GM23338 (cell line): ENCODE data around the gene SSB. TPM values are rescaled to one million over a fixed set of nuclear protein-coding genes. Genes with fewer than 3 reads are reported as not detected.

Experiments
- ATAC-seq: fragments of 200-7000 bp; cut with Tn5 transposase; 3 replicates; pipeline ENCODE4 v1.9.1; 2020
- DNase-seq: peaks from one replicate; pipeline ENCODE4 v3.0.0-alpha.2; 2015; ENCODE audit warnings: low spot score
- H2AFZ ChIP-seq: fragments of 200-600 bp; sonication (generic); 2 replicates; pipeline ENCODE4 v1.8.0; 2016; ENCODE audit warnings: antibody characterized with exemption, mild to moderate bottlenecking, moderate library complexity
- H3F3A ChIP-seq: fragments of 200-600 bp; sonication (generic); replicated peaks from 2 replicates; pipeline ENCODE4 v1.8.0; 2017; ENCODE audit warnings: antibody characterized with exemption, mixed run types, low read depth
- H3K27ac ChIP-seq: fragments of 200-600 bp; sonication (generic); 2 replicates; pipeline ENCODE4 v1.6.1; 2016; ENCODE audit warnings: low read depth
- H3K27me3 ChIP-seq: fragments of 200-600 bp; sonication (generic); 2 replicates; pipeline ENCODE4 v1.8.0; 2016; ENCODE audit warnings: mild to moderate bottlenecking, mixed run types, moderate library complexity; ENCODE audit not compliant: insufficient read depth
- H3K36me3 ChIP-seq: fragments of 200-600 bp; sonication (generic); 2 replicates; pipeline ENCODE4 v1.8.0; 2016; ENCODE audit warnings: mild to moderate bottlenecking; ENCODE audit not compliant: insufficient read depth
- H3K4me1 ChIP-seq: fragments of 200-600 bp; sonication (generic); 2 replicates; pipeline ENCODE4 v1.8.0; 2016; ENCODE audit warnings: mild to moderate bottlenecking, moderate library complexity; ENCODE audit not compliant: insufficient read depth
- H3K4me2 ChIP-seq: fragments of 200-600 bp; sonication (generic); 2 replicates; pipeline ENCODE4 v1.7.1; 2017; ENCODE audit warnings: mixed run types
- H3K4me3 ChIP-seq: fragments of 200-600 bp; sonication (generic); 2 replicates; pipeline ENCODE4 v1.6.1; 2016; ENCODE audit warnings: mixed run types
- H3K79me2 ChIP-seq: fragments of 200-600 bp; sonication (generic); replicated peaks from 2 replicates; pipeline ENCODE4 v1.8.0; 2017; ENCODE audit warnings: mild to moderate bottlenecking; ENCODE audit not compliant: insufficient read depth
- H3K9me2 ChIP-seq: fragments of 200-600 bp; sonication (generic); 2 replicates; pipeline ENCODE4 v1.8.0; 2017; ENCODE audit not compliant: insufficient read depth
- H4K20me1 ChIP-seq: fragments of 200-600 bp; sonication (generic); replicated peaks from 2 replicates; pipeline ENCODE4 v1.8.0; 2017; ENCODE audit warnings: mild to moderate bottlenecking; ENCODE audit not compliant: insufficient read depth
- H3K27ac Mint-ChIP-seq: 2 replicates; pipeline ENCODE4 v1.8.0; 2020; ENCODE audit warnings: inconsistent platforms, mild to moderate bottlenecking, moderate library complexity, mixed read lengths
- H3K27me3 Mint-ChIP-seq: 3 replicates; pipeline ENCODE4 v1.8.0; 2022; ENCODE audit warnings: low read depth, mild to moderate bottlenecking, moderate library complexity, mixed read lengths, inconsistent platforms; ENCODE audit not compliant: insufficient read depth, poor library complexity
- H3K36me3 Mint-ChIP-seq: 3 replicates; pipeline ENCODE4 v1.8.0; 2021; ENCODE audit warnings: low read depth, mild to moderate bottlenecking, inconsistent platforms, moderate library complexity, mixed read lengths
- H3K4me1 Mint-ChIP-seq: 3 replicates; pipeline ENCODE4 v1.8.0; 2020; ENCODE audit warnings: mild to moderate bottlenecking, inconsistent platforms, mixed read lengths
- H3K4me3 Mint-ChIP-seq: 3 replicates; pipeline ENCODE4 v1.8.0; 2021; ENCODE audit warnings: moderate library complexity, mild to moderate bottlenecking, inconsistent platforms, mixed read lengths
- H3K9me3 Mint-ChIP-seq: 3 replicates; pipeline ENCODE4 v1.8.0; 2020; ENCODE audit warnings: moderate library complexity, mild to moderate bottlenecking, inconsistent platforms, mixed read lengths
- EZH2 ChIP-seq: fragments of 200-600 bp; sonication (generic); IDR thresholded peaks from one replicate; pipeline ENCODE4 v1.8.0; 2017; ENCODE audit warnings: antibody characterized with exemption, mild to moderate bottlenecking, low read depth; ENCODE audit not compliant: unreplicated experiment
- POLR2AphosphoS5 ChIP-seq: IDR thresholded peaks from 2 replicates; pipeline ENCODE4 v1.6.1; 2016; ENCODE audit warnings: antibody characterized with exemption, low read depth
- STAT1 ChIP-seq: IDR thresholded peaks from one replicate; pipeline ENCODE4 v1.6.1; 2016; ENCODE audit warnings: antibody characterized with exemption; ENCODE audit not compliant: unreplicated experiment
- ZNF331 ChIP-seq: fragments of 250-450 bp; sonication (Bioruptor Pico); IDR thresholded peaks from 2 replicates; pipeline ENCODE4 v1.5.0; 2020; ENCODE audit warnings: low read depth, mild to moderate bottlenecking, moderate library complexity
- long read RNA-seq: library from polyadenylated mRNA; unstranded; transcript quantifications from one replicate; pipeline ENCODE4 v2.0.0, GENCODE V29; 2020; ENCODE audit not compliant: unreplicated experiment
- polyA plus RNA-seq: library from polyadenylated mRNA; unstranded; fragments of >200 nt; fragmentation: Nextera tagmentation; extraction: Ambion mirVana; gene quantifications from 2 replicates; pipeline ENCODE4 v1.2.1, GENCODE V29; 2016
- total RNA-seq: library from RNA; depleted of rRNA; stranded (reverse); fragments of >200 nt; shearing (Covaris generic); gene quantifications from 2 replicates; pipeline ENCODE4 v1.2.3, GENCODE V29; 2014; rRNA removed
- TF ChIP-seq, protein P1 (sequence below): IDR thresholded peaks from one replicate; pipeline ENCODE4 v1.6.1; 2018; ENCODE audit warnings: antibody characterized with exemption; ENCODE audit not compliant: unreplicated experiment
- TF ChIP-seq, protein P2 (sequence below): IDR thresholded peaks from 2 replicates; pipeline ENCODE4 v1.6.1; 2016; ENCODE audit warnings: antibody characterized with exemption
- TF ChIP-seq, protein P3 (sequence below): fragments of 250-450 bp; sonication (Bioruptor Pico); IDR thresholded peaks from 2 replicates; pipeline ENCODE4 v1.5.0; 2020; ENCODE audit warnings: mild to moderate bottlenecking, moderate library complexity

The SSB gene
- 180 and 246 TPM in 2 replicates for total RNA-seq
- polyA plus RNA-seq, result 862 and 1,104 TPM in 2 replicates
- long read RNA-seq, transcript SSB-206 (4 exons, 619 nt), result minor isoform, 8 of 224 reads
- long read RNA-seq, transcript SSB-201 (12 exons, 1,709 nt), result major isoform, 20 of 224 reads
- long read RNA-seq, partial matches to known transcripts, result 188 of 224 reads
- long read RNA-seq, other reads (novel, unspliced or antisense), result 4 of 224 reads

DNA sequence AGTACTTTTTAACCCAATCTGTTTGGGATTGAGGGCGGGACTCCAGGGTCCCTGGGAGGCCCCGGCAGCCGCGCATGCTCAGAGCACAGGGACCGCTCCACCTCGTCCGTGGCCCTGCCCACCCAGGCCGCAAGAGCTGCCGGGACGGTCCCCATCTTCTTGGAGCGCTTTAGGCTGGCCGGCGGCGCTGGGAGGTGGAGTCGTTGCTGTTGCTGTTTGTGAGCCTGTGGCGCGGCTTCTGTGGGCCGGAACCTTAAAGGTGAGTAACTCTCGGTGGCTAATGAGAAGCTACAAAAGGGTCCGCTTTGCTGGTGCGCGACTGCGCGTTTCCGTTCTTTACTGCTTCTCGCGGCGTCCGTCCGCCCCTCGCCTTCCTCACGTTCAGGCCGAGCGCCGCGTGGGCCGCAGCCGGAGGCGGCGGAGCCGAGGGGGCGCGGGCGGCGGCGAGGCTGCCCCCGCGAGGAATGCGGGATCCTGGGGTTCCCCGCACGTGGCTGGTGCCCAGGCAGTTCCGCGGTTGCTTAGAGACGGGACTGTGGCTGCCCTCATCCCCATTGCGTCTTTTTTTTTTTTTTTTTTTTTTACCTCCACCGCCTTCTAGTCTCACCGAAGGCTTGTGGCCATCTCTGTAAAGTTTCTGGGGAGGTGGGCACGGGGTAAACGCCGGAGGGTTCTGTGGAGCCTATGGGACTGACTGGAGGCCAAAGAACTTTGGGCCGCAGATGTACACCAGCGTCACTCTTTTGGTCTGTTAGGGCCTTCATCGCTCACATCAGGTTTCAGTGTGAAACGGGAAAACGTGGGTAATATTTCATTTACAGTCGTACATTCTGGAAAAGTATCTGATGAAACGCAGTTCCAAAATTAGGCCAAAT is at the start of gene SSB:
Gene SSB (plus strand): TSS at position 154 of the 875 bp plus-strand sequence. CDS start 2,090 bp downstream, outside the sequence.
- Histone ChIP-seq H3F3A (0 out of 2 replicates have a peak, but pooled peaks cover 3% of the 10 kb centered on the region), H3K9me2 (no peaks in the 10 kb centered on the region), H4K20me1 (peaks cover 19% of the 10 kb centered on the region), H3K4me2 (peak within 1 kb of the TSS; percentile 94), H2AFZ (peak within 1 kb of the TSS; percentile 97), H3K4me1 (peaks cover 14% of the 10 kb centered on the region), H3K27ac (peak within 1 kb of the TSS; percentile 97), H3K4me3 (peak within 1 kb of the TSS; percentile 97), H3K36me3 (peaks cover 28% of the 10 kb centered on the region; the same call in 1 of the 2 replicates), H3K79me2 (peaks cover 52% of the 10 kb centered on the region), H3K27me3 (no peaks in the 10 kb centered on the region)
- TF ChIP-seq, protein P1, sequence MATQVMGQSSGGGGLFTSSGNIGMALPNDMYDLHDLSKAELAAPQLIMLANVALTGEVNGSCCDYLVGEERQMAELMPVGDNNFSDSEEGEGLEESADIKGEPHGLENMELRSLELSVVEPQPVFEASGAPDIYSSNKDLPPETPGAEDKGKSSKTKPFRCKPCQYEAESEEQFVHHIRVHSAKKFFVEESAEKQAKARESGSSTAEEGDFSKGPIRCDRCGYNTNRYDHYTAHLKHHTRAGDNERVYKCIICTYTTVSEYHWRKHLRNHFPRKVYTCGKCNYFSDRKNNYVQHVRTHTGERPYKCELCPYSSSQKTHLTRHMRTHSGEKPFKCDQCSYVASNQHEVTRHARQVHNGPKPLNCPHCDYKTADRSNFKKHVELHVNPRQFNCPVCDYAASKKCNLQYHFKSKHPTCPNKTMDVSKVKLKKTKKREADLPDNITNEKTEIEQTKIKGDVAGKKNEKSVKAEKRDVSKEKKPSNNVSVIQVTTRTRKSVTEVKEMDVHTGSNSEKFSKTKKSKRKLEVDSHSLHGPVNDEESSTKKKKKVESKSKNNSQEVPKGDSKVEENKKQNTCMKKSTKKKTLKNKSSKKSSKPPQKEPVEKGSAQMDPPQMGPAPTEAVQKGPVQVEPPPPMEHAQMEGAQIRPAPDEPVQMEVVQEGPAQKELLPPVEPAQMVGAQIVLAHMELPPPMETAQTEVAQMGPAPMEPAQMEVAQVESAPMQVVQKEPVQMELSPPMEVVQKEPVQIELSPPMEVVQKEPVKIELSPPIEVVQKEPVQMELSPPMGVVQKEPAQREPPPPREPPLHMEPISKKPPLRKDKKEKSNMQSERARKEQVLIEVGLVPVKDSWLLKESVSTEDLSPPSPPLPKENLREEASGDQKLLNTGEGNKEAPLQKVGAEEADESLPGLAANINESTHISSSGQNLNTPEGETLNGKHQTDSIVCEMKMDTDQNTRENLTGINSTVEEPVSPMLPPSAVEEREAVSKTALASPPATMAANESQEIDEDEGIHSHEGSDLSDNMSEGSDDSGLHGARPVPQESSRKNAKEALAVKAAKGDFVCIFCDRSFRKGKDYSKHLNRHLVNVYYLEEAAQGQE, result no peak
- TF ChIP-seq, protein P2, sequence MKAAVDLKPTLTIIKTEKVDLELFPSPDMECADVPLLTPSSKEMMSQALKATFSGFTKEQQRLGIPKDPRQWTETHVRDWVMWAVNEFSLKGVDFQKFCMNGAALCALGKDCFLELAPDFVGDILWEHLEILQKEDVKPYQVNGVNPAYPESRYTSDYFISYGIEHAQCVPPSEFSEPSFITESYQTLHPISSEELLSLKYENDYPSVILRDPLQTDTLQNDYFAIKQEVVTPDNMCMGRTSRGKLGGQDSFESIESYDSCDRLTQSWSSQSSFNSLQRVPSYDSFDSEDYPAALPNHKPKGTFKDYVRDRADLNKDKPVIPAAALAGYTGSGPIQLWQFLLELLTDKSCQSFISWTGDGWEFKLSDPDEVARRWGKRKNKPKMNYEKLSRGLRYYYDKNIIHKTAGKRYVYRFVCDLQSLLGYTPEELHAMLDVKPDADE, result 0 out of 2 replicates have a peak, but pooled peaks have one; percentile 40
- TF ChIP-seq POLR2AphosphoS5 (peak; percentile 99), STAT1 (no peak)
- Mint-ChIP-seq H3K27ac (peak within 1 kb of the TSS; percentile 84), H3K27me3 (no peaks in the 10 kb centered on the region), H3K4me3 (peak within 1 kb of the TSS; percentile 92), H3K4me1 (peaks cover 24% of the 10 kb centered on the region), H3K9me3 (peaks cover 3% of the 10 kb centered on the region; the same call in 1 of the 3 replicates), H3K36me3 (peaks cover 33% of the 10 kb centered on the region; the same call in 2 of the 3 replicates)
- DNase-seq, result peak; percentile 95
- peak; percentile 98 for ATAC-seq

DNA sequence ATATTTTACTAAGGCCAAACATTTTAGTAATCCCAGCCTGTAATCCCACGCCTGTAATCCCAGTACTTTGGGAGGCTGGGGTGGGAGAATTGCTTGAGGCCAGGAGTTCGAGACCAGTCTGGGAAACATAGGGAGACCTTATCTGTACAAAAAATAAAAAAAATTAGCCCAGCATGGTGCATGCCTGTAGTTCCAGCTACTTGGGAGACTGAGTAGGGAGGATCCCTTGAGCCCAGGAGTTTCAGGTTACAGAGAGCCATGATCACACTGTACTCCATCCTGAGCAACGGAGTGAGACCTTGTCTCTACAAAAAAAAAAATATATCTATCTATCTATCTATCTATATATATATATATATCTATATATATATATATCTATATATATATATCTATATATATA is 45.9 kb upstream of the SSB start:
- H3K27ac Mint-ChIP-seq, result no peak overlapping the region
- Histone ChIP-seq H3K4me2 (no peak overlapping the region), H2AFZ (no peak overlapping the region), H3F3A (peaks cover 4% of the 10 kb centered on the region; the same call in 1 of the 2 replicates), H4K20me1 (peaks cover 16% of the 10 kb centered on the region), H3K79me2 (no peaks in the 10 kb centered on the region), H3K36me3 (peaks cover 7% of the 10 kb centered on the region; the same call in 1 of the 2 replicates), H3K27ac (no peak overlapping the region), H3K27me3 (no peaks in the 10 kb centered on the region), H3K4me3 (no peak overlapping the region), H3K4me1 (no peaks in the 10 kb centered on the region), H3K9me2 (no peaks in the 10 kb centered on the region)
- peaks cover 59% of the 10 kb centered on the region for H3K36me3 Mint-ChIP-seq
- ATAC-seq (no peak), DNase-seq (no peak)
- peaks cover 5% of the 10 kb centered on the region; the same call in 2 of the 3 replicates for H3K4me1 Mint-ChIP-seq
- H3K4me3 Mint-ChIP-seq, result no peak overlapping the region
- H3K27me3 Mint-ChIP-seq, result peaks cover 13% of the 10 kb centered on the region
- H3K9me3 Mint-ChIP-seq, result peaks cover 17% of the 10 kb centered on the region
- no peak for TF ChIP-seq STAT1
- no peak for TF ChIP-seq ZNF331 (CRISPR knock-in tag)
- TF ChIP-seq, protein P3, sequence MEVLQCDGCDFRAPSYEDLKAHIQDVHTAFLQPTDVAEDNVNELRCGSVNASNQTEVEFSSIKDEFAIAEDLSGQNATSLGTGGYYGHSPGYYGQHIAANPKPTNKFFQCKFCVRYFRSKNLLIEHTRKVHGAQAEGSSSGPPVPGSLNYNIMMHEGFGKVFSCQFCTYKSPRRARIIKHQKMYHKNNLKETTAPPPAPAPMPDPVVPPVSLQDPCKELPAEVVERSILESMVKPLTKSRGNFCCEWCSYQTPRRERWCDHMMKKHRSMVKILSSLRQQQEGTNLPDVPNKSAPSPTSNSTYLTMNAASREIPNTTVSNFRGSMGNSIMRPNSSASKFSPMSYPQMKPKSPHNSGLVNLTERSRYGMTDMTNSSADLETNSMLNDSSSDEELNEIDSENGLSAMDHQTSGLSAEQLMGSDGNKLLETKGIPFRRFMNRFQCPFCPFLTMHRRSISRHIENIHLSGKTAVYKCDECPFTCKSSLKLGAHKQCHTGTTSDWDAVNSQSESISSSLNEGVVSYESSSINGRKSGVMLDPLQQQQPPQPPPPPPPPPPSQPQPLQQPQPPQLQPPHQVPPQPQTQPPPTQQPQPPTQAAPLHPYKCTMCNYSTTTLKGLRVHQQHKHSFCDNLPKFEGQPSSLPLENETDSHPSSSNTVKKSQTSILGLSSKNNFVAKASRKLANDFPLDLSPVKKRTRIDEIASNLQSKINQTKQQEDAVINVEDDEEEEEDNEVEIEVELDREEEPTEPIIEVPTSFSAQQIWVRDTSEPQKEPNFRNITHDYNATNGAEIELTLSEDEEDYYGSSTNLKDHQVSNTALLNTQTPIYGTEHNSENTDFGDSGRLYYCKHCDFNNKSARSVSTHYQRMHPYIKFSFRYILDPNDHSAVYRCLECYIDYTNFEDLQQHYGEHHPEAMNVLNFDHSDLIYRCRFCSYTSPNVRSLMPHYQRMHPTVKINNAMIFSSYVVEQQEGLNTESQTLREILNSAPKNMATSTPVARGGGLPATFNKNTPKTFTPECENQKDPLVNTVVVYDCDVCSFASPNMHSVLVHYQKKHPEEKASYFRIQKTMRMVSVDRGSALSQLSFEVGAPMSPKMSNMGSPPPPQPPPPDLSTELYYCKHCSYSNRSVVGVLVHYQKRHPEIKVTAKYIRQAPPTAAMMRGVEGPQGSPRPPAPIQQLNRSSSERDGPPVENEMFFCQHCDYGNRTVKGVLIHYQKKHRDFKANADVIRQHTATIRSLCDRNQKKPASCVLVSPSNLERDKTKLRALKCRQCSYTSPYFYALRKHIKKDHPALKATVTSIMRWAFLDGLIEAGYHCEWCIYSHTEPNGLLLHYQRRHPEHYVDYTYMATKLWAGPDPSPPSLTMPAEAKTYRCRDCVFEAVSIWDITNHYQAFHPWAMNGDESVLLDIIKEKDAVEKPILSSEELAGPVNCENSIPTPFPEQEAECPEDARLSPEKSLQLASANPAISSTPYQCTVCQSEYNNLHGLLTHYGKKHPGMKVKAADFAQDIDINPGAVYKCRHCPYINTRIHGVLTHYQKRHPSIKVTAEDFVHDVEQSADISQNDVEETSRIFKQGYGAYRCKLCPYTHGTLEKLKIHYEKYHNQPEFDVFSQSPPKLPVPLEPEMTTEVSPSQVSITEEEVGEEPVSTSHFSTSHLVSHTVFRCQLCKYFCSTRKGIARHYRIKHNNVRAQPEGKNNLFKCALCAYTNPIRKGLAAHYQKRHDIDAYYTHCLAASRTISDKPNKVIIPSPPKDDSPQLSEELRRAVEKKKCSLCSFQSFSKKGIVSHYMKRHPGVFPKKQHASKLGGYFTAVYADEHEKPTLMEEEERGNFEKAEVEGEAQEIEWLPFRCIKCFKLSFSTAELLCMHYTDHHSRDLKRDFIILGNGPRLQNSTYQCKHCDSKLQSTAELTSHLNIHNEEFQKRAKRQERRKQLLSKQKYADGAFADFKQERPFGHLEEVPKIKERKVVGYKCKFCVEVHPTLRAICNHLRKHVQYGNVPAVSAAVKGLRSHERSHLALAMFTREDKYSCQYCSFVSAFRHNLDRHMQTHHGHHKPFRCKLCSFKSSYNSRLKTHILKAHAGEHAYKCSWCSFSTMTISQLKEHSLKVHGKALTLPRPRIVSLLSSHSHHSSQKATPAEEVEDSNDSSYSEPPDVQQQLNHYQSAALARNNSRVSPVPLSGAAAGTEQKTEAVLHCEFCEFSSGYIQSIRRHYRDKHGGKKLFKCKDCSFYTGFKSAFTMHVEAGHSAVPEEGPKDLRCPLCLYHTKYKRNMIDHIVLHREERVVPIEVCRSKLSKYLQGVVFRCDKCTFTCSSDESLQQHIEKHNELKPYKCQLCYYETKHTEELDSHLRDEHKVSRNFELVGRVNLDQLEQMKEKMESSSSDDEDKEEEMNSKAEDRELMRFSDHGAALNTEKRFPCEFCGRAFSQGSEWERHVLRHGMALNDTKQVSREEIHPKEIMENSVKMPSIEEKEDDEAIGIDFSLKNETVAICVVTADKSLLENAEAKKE (CRISPR knock-in tag), result no peak
- no peak for TF ChIP-seq EZH2
